ENCODE measurements around the gene TRIM62. TPM values are rescaled to one million over a fixed set of nuclear protein-coding genes. Genes with fewer than 3 reads are reported as not detected.

Gene TRIM62
- total RNA-seq, 4 donors from 2014 or later = 6.0 to 9.9 (median 6.9) TPM

GRCh38 chr1:33176887-33177286, 5.0 kb downstream of the TRIM62 start:
- Histone ChIP-seq H3K27ac (no peak overlapping the region), H3K4me3 (replicated peaks in 1 of 3) (no peak overlapping the region), H3K4me1 (peaks cover 6 to 10% of the 10 kb centered on the region in 2 donors), H3K36me3 (no peaks in the 10 kb centered on the region), H3K27me3 (no peaks in the 10 kb centered on the region), H3K9me3 (no peaks in the 10 kb centered on the region)
- TF ChIP-seq POLR2A (IDR thresholded peaks at IDR 0.05) = no peak
- TF ChIP-seq, protein P1, sequence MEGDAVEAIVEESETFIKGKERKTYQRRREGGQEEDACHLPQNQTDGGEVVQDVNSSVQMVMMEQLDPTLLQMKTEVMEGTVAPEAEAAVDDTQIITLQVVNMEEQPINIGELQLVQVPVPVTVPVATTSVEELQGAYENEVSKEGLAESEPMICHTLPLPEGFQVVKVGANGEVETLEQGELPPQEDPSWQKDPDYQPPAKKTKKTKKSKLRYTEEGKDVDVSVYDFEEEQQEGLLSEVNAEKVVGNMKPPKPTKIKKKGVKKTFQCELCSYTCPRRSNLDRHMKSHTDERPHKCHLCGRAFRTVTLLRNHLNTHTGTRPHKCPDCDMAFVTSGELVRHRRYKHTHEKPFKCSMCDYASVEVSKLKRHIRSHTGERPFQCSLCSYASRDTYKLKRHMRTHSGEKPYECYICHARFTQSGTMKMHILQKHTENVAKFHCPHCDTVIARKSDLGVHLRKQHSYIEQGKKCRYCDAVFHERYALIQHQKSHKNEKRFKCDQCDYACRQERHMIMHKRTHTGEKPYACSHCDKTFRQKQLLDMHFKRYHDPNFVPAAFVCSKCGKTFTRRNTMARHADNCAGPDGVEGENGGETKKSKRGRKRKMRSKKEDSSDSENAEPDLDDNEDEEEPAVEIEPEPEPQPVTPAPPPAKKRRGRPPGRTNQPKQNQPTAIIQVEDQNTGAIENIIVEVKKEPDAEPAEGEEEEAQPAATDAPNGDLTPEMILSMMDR (IDR thresholded peaks at IDR 0.05) = no peak
- WGBS, 2 donors = 46 to 67% methylated on average over 4 of the region's 4 CpGs
- intact Hi-C loops (cut with DNase I) = no loop called here
- DNase-seq = no peak

DNA sequence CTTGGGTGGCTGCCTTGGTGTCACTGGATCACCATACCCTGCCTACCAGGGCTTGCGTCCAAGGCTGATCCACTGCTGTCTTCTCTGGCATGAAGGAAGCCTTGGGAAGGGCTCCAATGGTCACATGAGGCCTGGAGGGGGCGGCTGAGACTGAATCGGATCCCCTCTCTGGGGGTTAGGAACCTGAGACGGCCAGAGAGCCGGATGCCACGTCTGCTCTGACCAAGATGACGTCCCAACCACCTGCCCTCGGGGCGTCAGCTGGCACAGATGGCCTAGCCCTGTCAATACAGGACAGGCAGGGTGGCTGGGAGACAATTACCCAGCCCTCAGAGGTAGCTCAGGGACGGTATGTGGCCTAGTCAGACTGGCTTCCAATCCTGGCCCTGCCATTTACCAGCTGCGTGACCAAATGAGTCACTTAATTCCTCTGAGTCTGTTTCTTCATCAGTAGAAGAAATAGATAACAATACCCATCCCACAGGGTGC, 5.4 kb downstream of the TRIM62 start:
- 71 to 88% methylated on average over 3 to 8 of the region's 11 CpGs for WGBS, 2 donors
- H3K4me3 ChIP-seq (replicated peaks in 1 of 3) = no peak overlapping the region
- DNase-seq = no peak
- TF ChIP-seq POLR2A (IDR thresholded peaks at IDR 0.05) = no peak
- TF ChIP-seq, protein P1 (IDR thresholded peaks at IDR 0.05) = no peak
- peaks cover 5 to 10% of the 10 kb centered on the region in 2 donors for H3K4me1 ChIP-seq
- no peaks in the 10 kb centered on the region for H3K9me3 ChIP-seq
- intact Hi-C loops (cut with DNase I) = no loop called here
- H3K27me3 ChIP-seq = no peaks in the 10 kb centered on the region
- no peak overlapping the region for H3K27ac ChIP-seq
- H3K36me3 ChIP-seq = no peaks in the 10 kb centered on the region

GRCh38 chr1:33175865-33176264, 6.0 kb downstream of the TRIM62 start:
- no peaks in the 10 kb centered on the region for H3K27me3 ChIP-seq
- H3K4me3 ChIP-seq (replicated peaks in 1 of 3) = no peak overlapping the region
- intact Hi-C loops (cut with DNase I) = no loop called here
- TF ChIP-seq, protein P1 (IDR thresholded peaks at IDR 0.05) = no peak
- TF ChIP-seq POLR2A (IDR thresholded peaks at IDR 0.05) = no peak
- no peak for DNase-seq
- H3K36me3 ChIP-seq = no peaks in the 10 kb centered on the region
- 91 to 100% methylated on average over 2 of the region's 2 CpGs for WGBS, 2 donors
- H3K4me1 ChIP-seq = peaks cover 0 to 6% of the 10 kb centered on the region in 2 donors
- no peaks in the 10 kb centered on the region for H3K9me3 ChIP-seq
- no peak overlapping the region for H3K27ac ChIP-seq

DNA sequence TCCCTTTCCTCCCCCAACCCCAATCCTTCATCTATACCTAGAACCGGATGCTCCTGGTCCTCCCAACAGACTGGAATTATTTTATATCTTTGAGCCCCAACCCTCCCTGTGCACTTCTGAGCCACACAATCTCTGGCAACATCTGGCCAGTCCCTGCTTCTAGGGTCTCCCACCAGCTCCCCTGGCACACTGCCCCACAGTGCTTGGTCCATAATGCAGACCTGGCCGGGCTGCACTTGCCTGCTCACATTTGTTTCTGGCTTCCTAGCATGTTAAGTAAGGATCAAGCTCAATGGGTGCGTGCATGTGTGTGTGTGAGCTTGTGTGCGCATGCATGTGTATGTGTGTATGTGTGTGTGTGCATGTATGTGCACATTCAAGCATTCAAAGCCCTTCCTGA, 8.8 kb downstream of the TRIM62 start:
- no peaks in the 10 kb centered on the region for H3K27me3 ChIP-seq
- H3K36me3 ChIP-seq = no peaks in the 10 kb centered on the region
- no peak for DNase-seq

More for the DNA sequence above, 8.8 kb downstream of the TRIM62 start:
- Histone ChIP-seq H3K4me3 (replicated peaks in 1 of 3) (no peak overlapping the region), H3K4me1 (no peaks in the 10 kb centered on the region), H3K9me3 (no peaks in the 10 kb centered on the region), H3K27ac (no peak overlapping the region)
- 70 to 73% methylated on average over 4 of the region's 4 CpGs for WGBS, 2 donors
- TF ChIP-seq POLR2A (IDR thresholded peaks at IDR 0.05) = no peak
- TF ChIP-seq, protein P1 (IDR thresholded peaks at IDR 0.05) = no peak
- intact Hi-C loops (cut with DNase I) = no loop called here
